ENCODE measurements around the gene GLT8D1. TPM values are rescaled to one million over a fixed set of nuclear protein-coding genes. Genes with fewer than 3 reads are reported as not detected.
"Not testable (repeated sequence)": the region's sequence is repeated elsewhere in the genome, so short reads cannot be mapped to it uniquely, and the experiment has no call there.

The GLT8D1 gene
- total and polyA plus RNA-seq, 5 experiments from 2014 or later = 39.2 to 67.4 (median 54.8) TPM

DNA sequence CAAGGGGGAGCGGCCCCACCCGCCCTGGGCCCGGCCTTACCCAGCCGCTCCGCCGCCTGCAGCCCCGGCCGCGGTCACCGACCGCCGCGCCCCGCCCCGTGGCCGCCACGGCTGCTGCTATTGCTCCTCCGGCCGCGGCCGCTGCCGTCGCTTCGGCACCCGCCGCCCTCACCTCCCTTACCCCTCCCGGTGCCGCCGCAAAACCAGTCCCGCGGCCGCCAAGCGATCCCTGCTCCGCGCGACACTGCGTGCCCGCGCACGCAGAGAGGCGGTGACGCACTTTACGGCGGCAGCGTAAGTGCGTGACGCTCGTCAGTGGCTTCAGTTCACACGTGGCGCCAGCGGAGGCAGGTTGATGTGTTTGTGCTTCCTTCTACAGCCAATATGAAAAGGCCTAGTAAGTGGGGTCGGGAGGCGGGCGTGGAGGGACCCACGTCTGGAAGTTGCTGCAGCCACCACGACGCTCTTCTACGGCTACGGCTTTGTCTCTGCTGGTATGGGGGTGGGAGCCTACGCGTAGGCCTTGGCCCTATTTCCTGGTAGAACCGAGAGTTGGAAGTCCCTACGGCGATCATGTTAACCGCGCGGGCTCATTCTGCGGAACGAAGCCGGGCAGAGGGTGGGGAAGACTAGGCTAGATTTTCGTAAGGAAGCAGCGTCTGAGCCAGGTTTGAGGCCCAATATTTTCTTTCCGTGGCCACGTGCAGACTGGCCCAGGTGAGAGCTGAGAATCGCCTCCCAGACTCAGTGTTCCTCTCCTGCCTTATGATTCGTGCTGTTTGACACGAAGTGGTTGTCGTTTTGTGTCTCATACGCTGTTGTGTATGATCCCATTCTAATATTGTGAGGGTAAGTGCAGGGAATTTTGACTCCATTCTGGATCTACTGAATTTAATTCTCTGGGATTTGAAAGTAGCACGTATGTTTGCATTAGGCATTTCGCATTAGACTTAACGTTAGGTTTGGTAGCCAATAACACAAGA is 19.6 kb downstream of the GLT8D1 start, which contains the start of the genes GNL3 and PBRM1:
TSS of gene GNL3 (plus strand) at position 324 of the 983 bp plus-strand sequence. CDS start at position 385, 61 bp downstream.
TSS of gene PBRM1 (minus strand) at position 205 of the 983 bp plus-strand sequence.
- peak; percentile 85 to 88 for ATAC-seq
- peaks cover 28 to 67% (median 49%) of the 10 kb centered on the region in 4 donors for H3K4me1 Mint-ChIP-seq
- no peaks in the 10 kb centered on the region for H3K27me3 Mint-ChIP-seq
- DNase-seq = peak; percentile 88 to 94 (median 91)
- peak within 1 kb of the TSS; percentile 94 to 99 (median 98) for H3K4me3 Mint-ChIP-seq
- H3K27ac Mint-ChIP-seq = peak within 1 kb of the TSS; percentile 96 to 100 (median 99)
- H3K9me3 Mint-ChIP-seq = no peaks in the 10 kb centered on the region
- POLR2A ChIA-PET = interaction anchor here (0.6 to 4.8 kb wide), 2 partner anchors 19 to 672 kb away, joined by 3 to 33 read pairs; partner anchors contain the start of genes GLT8D1 and SPCS1
- peaks cover 0 to 58% (median 23%) of the 10 kb centered on the region in 3 donors for H3K36me3 Mint-ChIP-seq

DNA sequence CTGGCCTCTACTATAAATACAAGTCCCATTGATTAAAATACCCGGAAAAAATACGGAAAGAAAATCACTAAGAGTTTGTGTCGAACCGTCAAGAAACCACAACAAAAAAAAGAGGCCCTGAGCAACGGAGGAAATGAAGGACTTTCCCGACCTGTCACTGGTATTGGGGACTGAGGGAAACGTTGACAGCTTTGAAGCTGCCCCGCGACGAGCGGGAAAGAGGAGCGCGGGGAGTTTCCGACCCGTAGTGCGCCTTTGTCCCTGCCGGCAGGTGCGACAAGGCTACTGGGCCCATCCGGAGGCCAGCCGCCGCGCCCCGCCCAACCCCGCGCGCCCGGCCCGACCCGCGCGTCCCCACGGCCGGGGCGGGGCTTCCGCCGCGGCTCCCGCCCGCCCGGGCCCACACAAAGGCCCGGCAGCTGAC is 20.3 kb downstream of the GLT8D1 start:
- peak overlapping the region; percentile 86 to 98 (median 94) for H3K27ac Mint-ChIP-seq
- peaks cover 0 to 56% (median 19%) of the 10 kb centered on the region in 3 donors for H3K36me3 Mint-ChIP-seq
- H3K27me3 Mint-ChIP-seq = no peaks in the 10 kb centered on the region
- POLR2A ChIA-PET = interaction anchor here (4.8 kb wide), 1 partner anchor 19 kb away, joined by 33 read pairs; the partner anchor contains the start of genes GLT8D1 and SPCS1
- no peaks in the 10 kb centered on the region for H3K9me3 Mint-ChIP-seq
- peaks cover 25 to 68% (median 49%) of the 10 kb centered on the region in 4 donors for H3K4me1 Mint-ChIP-seq
- DNase-seq (peak in 9 of 10 donors; percentile 52 to 82 (median 67)), ATAC-seq (peak; percentile 69 to 74)
- peak overlapping the region; percentile 85 to 94 (median 90) for H3K4me3 Mint-ChIP-seq

GRCh38 chr3:52684184-52684583 is 21.4 kb downstream of the GLT8D1 start:
- peak overlapping the region in 8 of 10 donors; percentile 12 to 94 (median 86) for H3K4me3 Mint-ChIP-seq
- POLR2A ChIA-PET = interaction anchor here (0.6 to 4.8 kb wide), 2 partner anchors 21 to 272 kb away, joined by 4 to 33 read pairs; partner anchors contain the start of genes GLT8D1 and SPCS1
- H3K4me1 Mint-ChIP-seq = peaks cover 25 to 78% (median 57%) of the 10 kb centered on the region in 4 donors
- peak overlapping the region in 9 of 10 donors; percentile 40 to 98 (median 92) for H3K27ac Mint-ChIP-seq
- no peak for DNase-seq
- no peaks in the 10 kb centered on the region for H3K27me3 Mint-ChIP-seq
- no peaks in the 10 kb centered on the region for H3K9me3 Mint-ChIP-seq
- no peak for ATAC-seq
- H3K36me3 Mint-ChIP-seq = peaks cover 1 to 56% (median 12%) of the 10 kb centered on the region in 3 donors

DNA sequence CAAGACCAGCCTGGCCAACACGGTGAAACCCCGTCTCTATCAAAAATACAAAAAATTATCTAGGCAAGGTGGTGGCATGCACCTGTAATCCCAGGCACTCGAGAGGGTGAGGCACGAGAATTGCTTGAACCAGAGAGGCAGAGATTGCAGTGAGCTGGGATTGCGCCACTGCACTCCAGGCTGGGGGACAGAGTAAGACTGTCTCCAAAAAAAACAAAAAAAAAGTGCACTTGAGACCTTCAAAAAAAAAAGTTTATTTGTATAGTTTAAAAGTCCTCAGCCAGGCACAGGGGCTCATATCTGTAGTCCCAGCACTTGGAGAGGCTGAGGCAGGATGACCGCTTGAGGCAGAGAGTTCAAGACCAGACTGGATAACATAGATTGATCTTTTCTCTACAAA is 22.0 kb downstream of the GLT8D1 start:
- no peaks in the 10 kb centered on the region for H3K27me3 Mint-ChIP-seq
- DNase-seq (no peak), ATAC-seq (no peak)
- H3K36me3 Mint-ChIP-seq = peaks cover 5 to 56% (median 12%) of the 10 kb centered on the region in 3 donors
- peaks cover 27 to 79% (median 61%) of the 10 kb centered on the region in 4 donors for H3K4me1 Mint-ChIP-seq
- POLR2A ChIA-PET = interaction anchor here (0.6 kb wide), 1 partner anchor 271 kb away, joined by 4 read pairs; no protein-coding TSS in a partner anchor
- peak overlapping the region in 6 of 10 donors; percentile 28 to 97 (median 60) for H3K27ac Mint-ChIP-seq
- H3K4me3 Mint-ChIP-seq = peak overlapping the region in 3 of 10 donors; percentile 13 to 58 (median 38)
- no peaks in the 10 kb centered on the region for H3K9me3 Mint-ChIP-seq

- H3K4me3 Mint-ChIP-seq = peak overlapping the region in 2 of 10 donors; percentile 6 to 22
- no peaks in the 10 kb centered on the region for H3K9me3 Mint-ChIP-seq
- peaks cover 27 to 66% (median 56%) of the 10 kb centered on the region in 4 donors for H3K4me1 Mint-ChIP-seq
- POLR2A ChIA-PET = no interaction called here
- peak overlapping the region in 7 of 10 donors; percentile 3 to 61 (median 51) for H3K27ac Mint-ChIP-seq
- peaks cover 5 to 56% (median 10%) of the 10 kb centered on the region in 3 donors for H3K36me3 Mint-ChIP-seq
- no peak for DNase-seq
- no peak for ATAC-seq
- no peaks in the 10 kb centered on the region for H3K27me3 Mint-ChIP-seq
These were observed 23.6 kb downstream of the GLT8D1 start for GRCh38 chr3:52682016-52682415.

DNA sequence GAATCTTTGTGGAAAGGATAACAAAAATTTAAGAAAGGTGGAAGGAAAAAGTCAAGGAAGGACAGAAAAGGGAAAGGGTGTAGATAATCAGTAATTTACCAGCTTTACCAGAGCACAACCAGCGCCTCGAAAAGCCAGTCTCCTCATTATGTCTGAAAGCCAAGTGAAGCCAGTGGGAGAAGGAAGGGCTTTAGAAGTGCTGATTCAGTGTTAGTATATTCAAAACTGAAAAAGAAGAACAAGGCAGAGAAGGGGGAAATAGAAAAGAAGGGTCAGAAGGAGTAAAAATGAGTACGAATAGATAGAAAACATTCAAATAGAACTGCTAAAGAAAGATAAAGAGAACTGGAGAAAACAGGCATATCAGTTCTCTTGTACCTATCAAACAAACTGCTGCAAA is 24.0 kb downstream of the GLT8D1 start:
- POLR2A ChIA-PET = interaction anchor here (0.6 kb wide), 1 partner anchor 267 kb away, joined by 4 read pairs; no protein-coding TSS in a partner anchor
- ATAC-seq = no peak
- peak overlapping the region in 1 of 10 donors; percentile 43 for H3K4me3 Mint-ChIP-seq
- H3K9me3 Mint-ChIP-seq = no peaks in the 10 kb centered on the region
- H3K36me3 Mint-ChIP-seq = peaks cover 5 to 58% (median 10%) of the 10 kb centered on the region in 3 donors
- peak overlapping the region in 5 of 10 donors; percentile 3 to 61 (median 51) for H3K27ac Mint-ChIP-seq
- no peaks in the 10 kb centered on the region for H3K27me3 Mint-ChIP-seq
- H3K4me1 Mint-ChIP-seq = peaks cover 25 to 62% (median 54%) of the 10 kb centered on the region in 4 donors
- no peak for DNase-seq

DNA sequence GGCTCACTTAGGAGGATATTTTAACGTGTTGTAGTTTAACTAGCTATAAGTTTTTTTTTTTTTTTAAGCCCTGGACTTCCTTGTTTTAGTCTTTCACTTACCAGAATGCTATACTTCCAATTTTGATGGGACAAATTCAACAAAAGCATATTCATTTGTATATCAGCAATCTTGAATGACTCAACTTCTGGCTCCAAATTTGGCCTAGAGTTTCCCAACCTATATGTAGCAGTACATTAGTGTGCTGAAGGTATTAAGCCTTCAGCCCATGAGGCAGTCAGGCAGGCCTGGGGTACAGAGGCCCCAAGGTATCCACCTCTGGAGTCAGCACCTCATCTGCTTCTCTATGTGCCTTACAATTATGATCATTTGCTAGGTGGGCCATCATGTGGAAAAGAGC is 25.8 kb downstream of the GLT8D1 start:
- H3K36me3 Mint-ChIP-seq = peaks cover 5 to 70% (median 15%) of the 10 kb centered on the region in 3 donors
- no peaks in the 10 kb centered on the region for H3K9me3 Mint-ChIP-seq
- ATAC-seq (no peak), DNase-seq (no peak)
- H3K27ac Mint-ChIP-seq = peak overlapping the region in 5 of 10 donors; percentile 12 to 86 (median 41)
- POLR2A ChIA-PET = no interaction called here
- H3K27me3 Mint-ChIP-seq = no peaks in the 10 kb centered on the region
- H3K4me3 Mint-ChIP-seq = no peak overlapping the region
- H3K4me1 Mint-ChIP-seq = peaks cover 23 to 53% (median 50%) of the 10 kb centered on the region in 4 donors

GRCh38 chr3:52679199-52679538 is 26.4 kb downstream of the GLT8D1 start:
- no peaks in the 10 kb centered on the region for H3K27me3 Mint-ChIP-seq
- ATAC-seq (no peak), DNase-seq (no peak)
- POLR2A ChIA-PET = no interaction called here
- H3K9me3 Mint-ChIP-seq = no peaks in the 10 kb centered on the region
- peaks cover 5 to 74% (median 16%) of the 10 kb centered on the region in 3 donors for H3K36me3 Mint-ChIP-seq
- H3K4me3 Mint-ChIP-seq = no peak overlapping the region
- H3K27ac Mint-ChIP-seq = peak overlapping the region in 3 of 10 donors; percentile 34 to 74 (median 37)
- peaks cover 18 to 47% (median 43%) of the 10 kb centered on the region in 4 donors for H3K4me1 Mint-ChIP-seq

DNA sequence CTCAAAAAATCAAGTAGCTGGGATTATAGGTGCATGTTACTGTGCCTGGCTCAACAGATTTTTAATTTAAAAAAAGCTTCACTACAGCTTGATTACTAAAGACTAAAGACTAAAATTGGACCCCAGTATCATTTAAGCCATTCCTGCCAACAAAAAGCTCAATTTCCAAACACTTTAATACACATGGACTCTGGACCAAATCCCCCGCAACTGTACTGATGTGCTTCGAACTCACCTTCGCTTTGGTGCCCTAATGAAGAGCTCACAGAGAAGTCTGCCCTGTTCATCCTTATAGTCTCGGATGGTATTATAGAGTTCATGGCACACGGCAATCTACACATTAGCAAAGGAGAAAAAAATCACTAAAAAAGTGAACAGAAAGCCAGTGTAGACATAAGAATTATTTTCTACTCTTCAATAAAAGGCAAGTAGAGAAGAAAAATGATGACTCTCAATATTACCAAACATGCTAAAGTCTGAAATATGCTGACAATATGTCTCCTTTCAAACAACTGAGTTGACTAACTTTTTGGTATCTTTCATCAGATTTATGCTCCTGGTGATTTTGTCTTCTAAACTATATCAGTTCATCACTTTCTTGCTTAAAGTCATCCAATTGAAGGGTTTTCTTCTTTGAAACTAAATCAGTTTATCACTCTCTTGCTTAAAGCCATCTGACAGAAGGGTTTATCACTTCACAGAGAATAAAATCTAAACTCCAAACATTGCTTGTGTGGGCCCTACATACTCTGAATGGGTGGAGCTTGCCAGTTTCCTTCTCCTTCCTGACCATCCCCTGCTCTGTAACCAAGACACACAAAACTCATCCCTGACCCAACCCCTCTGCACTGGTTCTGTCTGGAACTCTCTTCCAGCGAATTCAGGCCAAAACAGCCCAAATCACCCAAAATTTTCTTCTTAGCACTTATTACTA is 27.1 kb downstream of the GLT8D1 start:
- Mint-ChIP-seq H3K4me1 (peaks cover 18 to 45% (median 37%) of the 10 kb centered on the region in 4 donors), H3K27me3 (no peaks in the 10 kb centered on the region), H3K9me3 (no peaks in the 10 kb centered on the region), H3K27ac (peak overlapping the region in 3 of 10 donors; percentile 5 to 74 (median 37)), H3K4me3 (no peak overlapping the region), H3K36me3 (peaks cover 5 to 77% (median 16%) of the 10 kb centered on the region in 3 donors)
- ATAC-seq (no peak), DNase-seq (no peak)
- POLR2A ChIA-PET = no interaction called here

DNA sequence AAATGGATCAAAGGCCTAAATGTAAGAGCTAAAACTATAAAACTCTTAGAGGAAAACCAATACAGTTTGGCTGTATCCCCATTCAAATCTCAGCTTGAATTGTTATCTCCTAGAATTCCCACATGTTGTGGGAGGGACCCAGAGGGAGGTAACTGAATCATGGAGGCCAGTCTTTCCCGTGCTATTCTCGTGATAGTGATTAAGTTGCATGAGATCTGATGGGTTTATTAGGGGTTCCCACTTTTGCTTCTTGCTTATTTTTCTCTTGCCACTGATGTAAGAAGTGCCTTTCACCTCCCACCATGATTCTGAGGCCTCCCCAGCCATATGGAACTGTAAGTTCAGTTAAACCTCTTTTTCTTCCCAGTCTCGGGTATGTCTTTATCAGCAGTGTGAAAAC is 29.4 kb downstream of the GLT8D1 start:
- H3K9me3 Mint-ChIP-seq, ATAC-seq, H3K27me3 Mint-ChIP-seq, H3K4me3 Mint-ChIP-seq, POLR2A ChIA-PET, DNase-seq: not testable (repeated sequence)
- Mint-ChIP-seq H3K27ac (peak overlapping the region in 2 of 10 donors; percentile 33 to 77), H3K4me1 (peaks cover 12 to 42% (median 30%) of the 10 kb centered on the region in 4 donors), H3K36me3 (peaks cover 5 to 87% (median 24%) of the 10 kb centered on the region in 3 donors)

DNA sequence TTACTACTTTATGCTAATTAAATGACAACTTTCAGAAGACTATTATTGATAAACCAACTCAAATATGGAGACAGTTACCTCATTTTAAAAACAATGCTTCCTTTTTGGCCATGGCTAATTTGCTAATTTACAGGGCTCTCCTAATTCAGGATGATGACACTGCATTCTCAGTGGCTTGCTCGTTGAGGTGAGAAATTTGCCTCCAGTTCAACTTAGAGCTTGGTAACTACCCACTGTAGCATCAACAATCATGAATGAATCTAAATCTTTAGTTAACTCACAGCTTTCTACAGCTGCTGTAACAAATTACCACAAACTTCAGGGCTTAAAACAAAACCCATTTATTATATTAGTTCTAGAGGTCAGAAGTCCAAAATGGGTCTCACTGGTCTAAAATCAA is 33.9 kb downstream of the GLT8D1 start:
- no peak for ATAC-seq
- Mint-ChIP-seq H3K27ac (peak overlapping the region in 3 of 10 donors; percentile 5 to 83 (median 29)), H3K4me1 (peaks cover 12 to 28% (median 21%) of the 10 kb centered on the region in 4 donors), H3K36me3 (peaks cover 0 to 78% (median 18%) of the 10 kb centered on the region in 3 donors), H3K27me3 (no peaks in the 10 kb centered on the region), H3K9me3 (no peaks in the 10 kb centered on the region), H3K4me3 (no peak overlapping the region)
- POLR2A ChIA-PET = interaction anchor here (0.6 kb wide), 1 partner anchor 959 kb away, joined by 5 read pairs; no protein-coding TSS in a partner anchor
- no peak for DNase-seq

All from naive thymus-derived CD8-positive, alpha-beta T cell (primary cell).